Upper lobe of left lung (tissue), 6 donors: Measurements from ENCODE around the gene MCF2L. TPM values are rescaled to one million over a fixed set of nuclear protein-coding genes. Genes with fewer than 3 reads are reported as not detected.
"Not testable (repeated sequence)": the region's sequence is repeated elsewhere in the genome, so short reads cannot be mapped to it uniquely, and the experiment has no call there.

Experiments used
- ATAC-seq, 2 donors: fragments of 200-7000 bp; cut with Tn5 transposase; one replicate each; pipeline ENCODE4 v1.9.1; 2022; ENCODE audit warnings: mild to moderate bottlenecking in 2 of 2, moderate library complexity in 2 of 2; ENCODE audit not compliant: low FRiP score in 2 of 2
- DNase-seq, 2 donors: peaks; one replicate each; pipeline ENCODE4 v3.0.0-alpha.2; 2019 to 2020
- H3K27ac ChIP-seq, 4 donors: fragments of 200-600 bp; sonication (generic); one replicate each; pipeline ENCODE4 v1.5.1; 2016 to 2019
- H3K27me3 ChIP-seq, 4 donors: fragments of 200-600 bp; sonication (generic); one replicate each; pipeline ENCODE4 v1.5.1; 2017 to 2019
- H3K36me3 ChIP-seq, 4 donors: fragments of 200-600 bp; sonication (generic); one replicate each; pipeline ENCODE4 v1.5.1; 2016 to 2019
- H3K4me1 ChIP-seq, 4 donors: fragments of 200-600 bp; sonication (generic); one replicate each; pipeline ENCODE4 v1.5.1; 2018 to 2019
- H3K4me3 ChIP-seq, 4 donors: fragments of 200-600 bp; sonication (generic); one replicate each; pipeline ENCODE4 v1.5.1; 2017 to 2019; ENCODE audit warnings: mild to moderate bottlenecking in 2 of 4, moderate library complexity in 1 of 4
- H3K9me3 ChIP-seq, 4 donors: fragments of 200-600 bp; sonication (generic); one replicate each; pipeline ENCODE4 v1.5.1; 2018 to 2019
- EP300 ChIP-seq, 4 donors: sonication (generic); formaldehyde crosslinking; IDR thresholded peaks; one replicate each; pipeline ENCODE4 v1.5.1; 2017; ENCODE audit warnings: antibody characterized with exemption in 4 of 4, control low read depth in 2 of 4
- POLR2A ChIP-seq, 4 donors: fragments of 450-650 bp; IDR thresholded peaks; one replicate each; pipeline ENCODE4 v1.5.1; 2016 to 2017; ENCODE audit warnings: antibody characterized with exemption in 4 of 4, mild to moderate bottlenecking in 2 of 4
- POLR2AphosphoS5 ChIP-seq, 2 donors: sonication (generic); formaldehyde crosslinking; IDR thresholded peaks; one replicate each; pipeline ENCODE4 v1.5.1; 2017; ENCODE audit warnings: antibody characterized with exemption in 2 of 2
- WGBS, 2 donors: methylation state at CpG; one replicate each; pipeline ENCODE4 v1.1.5; 2017 to 2018; 5-methylcytosine and 5-hydroxymethylcytosine counted together
- total RNA-seq, 6 donors: library from RNA; depleted of rRNA in 4 of 6; stranded (reverse); fragments of >200 nt in 4 of 6; gene quantifications; one replicate each; pipeline versions ENCODE4 v1.1.0 to v1.2.1, GENCODE V29; 2016 to 2021
- TF ChIP-seq, protein P1 (sequence below), 6 experiments: fragments of 450-650 bp in 4 of 6; fragments of 200-600 bp in 2 of 6; sonication (generic) in 2 of 6; IDR thresholded peaks; one replicate each; pipeline ENCODE4 v1.5.1; 2016 to 2019; ENCODE audit warnings: antibody characterized with exemption in 6 of 6
- donor health status: DM: no; HTN: no; CAD: no; lungs with moderate emphysema.
- donor health status: DM: no; HTN: yes; CAD: no; lungs with severe emphysema.

Gene MCF2L
- total RNA-seq, 6 donors from 2014 or later = 14.3 to 99.5 (median 53.1) TPM

DNA sequence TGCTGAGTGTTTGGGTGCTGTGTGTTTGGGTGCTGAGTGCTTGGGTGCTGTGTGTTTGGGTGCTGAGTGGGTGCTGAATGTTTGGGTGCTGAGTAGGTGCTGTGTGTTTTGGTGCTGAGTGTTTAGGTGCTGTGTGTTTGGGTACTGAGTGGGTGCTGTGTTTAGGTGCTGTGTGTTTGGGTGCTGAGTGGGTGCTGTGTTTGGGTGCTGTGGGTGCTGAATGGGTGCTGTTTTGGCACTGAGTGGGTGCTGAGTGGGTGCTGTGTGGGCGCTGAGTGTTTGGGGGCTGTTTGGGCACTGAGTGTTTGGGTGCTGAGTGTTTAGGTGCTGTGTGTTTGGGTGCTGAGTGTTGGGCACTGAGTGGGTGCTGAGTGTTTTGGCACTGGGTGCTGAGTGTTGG, 88.1 kb downstream of the MCF2L start:
- no peak overlapping the region for H3K27ac ChIP-seq
- H3K9me3 ChIP-seq = no peaks in the 10 kb centered on the region
- DNase-seq (no peak), ATAC-seq (no peak)
- peaks cover 0 to 12% (median 3%) of the 10 kb centered on the region in 4 donors for H3K36me3 ChIP-seq
- H3K27me3 ChIP-seq = no peaks in the 10 kb centered on the region
- H3K4me3 ChIP-seq = no peak overlapping the region
- TF ChIP-seq POLR2AphosphoS5 (IDR thresholded peaks at IDR 0.05) (no peak), POLR2A (IDR thresholded peaks at IDR 0.05) (no peak), EP300 (IDR thresholded peaks at IDR 0.05) (no peak)
- TF ChIP-seq, protein P1, sequence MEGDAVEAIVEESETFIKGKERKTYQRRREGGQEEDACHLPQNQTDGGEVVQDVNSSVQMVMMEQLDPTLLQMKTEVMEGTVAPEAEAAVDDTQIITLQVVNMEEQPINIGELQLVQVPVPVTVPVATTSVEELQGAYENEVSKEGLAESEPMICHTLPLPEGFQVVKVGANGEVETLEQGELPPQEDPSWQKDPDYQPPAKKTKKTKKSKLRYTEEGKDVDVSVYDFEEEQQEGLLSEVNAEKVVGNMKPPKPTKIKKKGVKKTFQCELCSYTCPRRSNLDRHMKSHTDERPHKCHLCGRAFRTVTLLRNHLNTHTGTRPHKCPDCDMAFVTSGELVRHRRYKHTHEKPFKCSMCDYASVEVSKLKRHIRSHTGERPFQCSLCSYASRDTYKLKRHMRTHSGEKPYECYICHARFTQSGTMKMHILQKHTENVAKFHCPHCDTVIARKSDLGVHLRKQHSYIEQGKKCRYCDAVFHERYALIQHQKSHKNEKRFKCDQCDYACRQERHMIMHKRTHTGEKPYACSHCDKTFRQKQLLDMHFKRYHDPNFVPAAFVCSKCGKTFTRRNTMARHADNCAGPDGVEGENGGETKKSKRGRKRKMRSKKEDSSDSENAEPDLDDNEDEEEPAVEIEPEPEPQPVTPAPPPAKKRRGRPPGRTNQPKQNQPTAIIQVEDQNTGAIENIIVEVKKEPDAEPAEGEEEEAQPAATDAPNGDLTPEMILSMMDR (IDR thresholded peaks at IDR 0.05) = no peak
- no peaks in the 10 kb centered on the region for H3K4me1 ChIP-seq
- 100% methylated on average over 1 of the region's 1 CpG for WGBS, 2 donors

DNA sequence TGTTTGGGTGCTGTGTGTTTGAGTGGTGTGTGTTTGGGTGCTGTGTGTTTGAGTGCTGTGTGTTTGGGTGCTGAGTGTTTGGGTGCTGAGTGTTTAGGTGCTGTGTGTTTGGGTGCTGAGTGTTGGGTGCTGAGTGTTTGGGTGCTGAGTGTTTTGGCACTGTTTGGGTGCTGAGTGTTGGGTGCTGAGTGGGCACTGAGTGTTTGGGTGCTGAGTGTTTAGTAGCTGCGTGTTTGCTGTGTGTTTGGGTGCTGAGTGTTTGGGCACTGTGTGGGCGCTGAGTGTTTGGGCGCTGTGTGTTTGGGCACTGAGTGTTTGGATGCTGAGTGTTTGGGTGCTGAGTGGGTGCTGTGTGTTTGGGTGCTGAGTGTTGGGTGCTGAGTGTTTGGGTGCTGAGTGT, 88.5 kb downstream of the MCF2L start:
- not testable (repeated sequence) for DNase-seq, H3K27me3 ChIP-seq, H3K4me3 ChIP-seq, ATAC-seq, H3K9me3 ChIP-seq, H3K27ac ChIP-seq, H3K4me1 ChIP-seq
- WGBS, 2 donors = 98 to 100% methylated on average over 2 to 3 of the region's 3 CpGs
- H3K36me3 ChIP-seq = peaks cover 0 to 12% (median 3%) of the 10 kb centered on the region in 4 donors

DNA sequence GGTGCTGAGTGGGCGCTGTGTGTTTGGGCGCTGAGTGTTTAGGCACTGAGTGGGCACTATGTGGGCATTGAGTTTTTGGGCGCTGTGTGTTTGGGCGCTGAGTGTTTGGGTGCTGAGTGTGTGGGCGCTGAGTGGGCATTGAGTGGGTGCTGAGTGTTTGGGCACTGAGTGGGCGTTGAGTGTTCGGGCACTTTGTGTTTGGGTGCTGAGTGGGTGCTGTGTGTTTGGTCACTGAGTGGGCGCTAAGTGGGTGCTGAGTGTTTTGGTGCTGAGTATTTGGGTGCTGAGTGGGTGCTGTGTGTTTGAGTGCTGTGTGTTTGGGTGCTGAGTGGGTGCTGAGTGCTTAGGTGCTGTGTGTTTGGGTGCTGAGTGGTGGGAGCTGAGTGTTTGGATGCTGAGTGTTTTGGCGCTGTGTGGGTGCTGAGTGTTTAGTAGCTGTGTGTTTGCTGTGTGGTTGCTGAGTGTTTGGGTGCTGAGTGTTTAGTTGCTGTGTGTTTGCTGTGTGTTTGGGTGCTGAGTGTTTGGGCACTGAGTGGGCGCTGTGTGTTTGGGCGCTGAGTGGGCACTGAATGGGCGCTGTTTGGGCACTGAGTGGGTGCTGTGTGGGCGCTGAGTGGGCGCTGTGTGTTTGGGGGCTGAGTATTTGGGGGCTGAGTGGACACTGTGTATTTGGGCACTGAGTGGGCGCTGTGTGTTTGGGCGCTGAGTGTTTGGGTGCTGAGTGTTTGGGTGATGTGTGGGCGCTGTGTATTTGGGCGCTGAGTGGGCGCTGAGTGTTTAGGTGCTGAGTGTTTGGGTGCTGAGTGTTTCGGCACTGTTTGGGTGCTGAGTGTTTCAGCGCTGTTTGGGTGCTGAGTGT, 89.3 kb downstream of the MCF2L start:
- Histone ChIP-seq H3K4me3 (no peak overlapping the region), H3K9me3 (no peaks in the 10 kb centered on the region), H3K27ac (no peak overlapping the region), H3K27me3 (no peaks in the 10 kb centered on the region), H3K4me1 (no peaks in the 10 kb centered on the region), H3K36me3 (peaks cover 0 to 13% (median 6%) of the 10 kb centered on the region in 4 donors)
- 91 to 94% methylated on average over 21 of the region's 21 CpGs for WGBS, 2 donors
- ATAC-seq = no peak
- no peak for TF ChIP-seq POLR2A (IDR thresholded peaks at IDR 0.05)
- TF ChIP-seq POLR2AphosphoS5 (IDR thresholded peaks at IDR 0.05) = no peak
- peak in 1 of 2 donors; percentile 15 for DNase-seq

DNA sequence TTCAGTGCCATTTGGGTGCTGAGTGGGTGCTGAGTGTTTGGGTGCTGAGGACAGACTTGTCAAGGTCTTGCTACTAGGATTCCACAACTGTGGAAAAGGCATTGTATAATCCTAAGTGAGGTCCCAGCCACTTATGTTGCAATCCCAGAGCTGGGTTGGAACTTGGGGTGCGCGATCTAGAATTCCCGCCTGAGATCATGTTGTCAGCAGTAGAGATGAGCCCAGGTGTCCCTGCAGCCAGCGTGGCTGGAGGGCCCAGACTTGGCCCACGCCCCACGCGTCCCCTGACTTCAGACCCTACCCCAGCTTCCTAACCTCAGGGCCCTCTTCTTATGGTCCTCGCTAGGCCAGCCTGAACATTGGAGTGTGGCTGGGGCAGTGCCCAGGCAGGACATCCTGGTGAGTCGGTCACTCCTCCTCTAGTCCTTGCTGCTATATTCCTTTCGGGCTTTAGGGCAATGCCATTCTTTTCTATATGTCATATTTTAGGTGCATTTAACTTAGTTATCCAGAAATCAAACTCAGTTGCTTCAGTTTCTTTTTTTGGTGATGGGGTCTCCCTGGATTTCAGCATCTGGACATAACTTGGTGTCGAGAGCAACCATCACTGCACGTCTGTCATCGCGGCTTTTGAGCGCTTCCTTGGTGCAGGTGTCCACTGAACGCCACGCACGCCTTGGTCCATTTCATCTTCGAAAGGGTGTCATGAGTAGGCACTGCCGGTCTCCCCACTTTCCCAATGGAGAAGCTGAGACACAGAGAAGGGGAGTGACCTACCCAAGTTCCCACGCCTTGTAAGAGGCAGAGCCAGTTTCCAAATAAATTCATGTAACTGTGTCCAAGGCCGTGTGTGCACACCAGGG, 90.2 kb downstream of the MCF2L start:
- H3K4me1 ChIP-seq = no peaks in the 10 kb centered on the region
- no peak overlapping the region for H3K27ac ChIP-seq
- H3K36me3 ChIP-seq = peaks cover 0 to 17% (median 6%) of the 10 kb centered on the region in 4 donors
- no peaks in the 10 kb centered on the region for H3K27me3 ChIP-seq
- DNase-seq (peak in 1 of 2 donors; percentile 37), ATAC-seq (no peak)
- no peak overlapping the region for H3K4me3 ChIP-seq
- TF ChIP-seq EP300 (IDR thresholded peaks at IDR 0.05) (no peak), POLR2A (IDR thresholded peaks at IDR 0.05) (no peak), POLR2AphosphoS5 (IDR thresholded peaks at IDR 0.05) (no peak)
- TF ChIP-seq, protein P1 (IDR thresholded peaks at IDR 0.05) = no peak
- WGBS, 2 donors = 96% methylated on average over 22 of the region's 22 CpGs
- no peaks in the 10 kb centered on the region for H3K9me3 ChIP-seq

DNA sequence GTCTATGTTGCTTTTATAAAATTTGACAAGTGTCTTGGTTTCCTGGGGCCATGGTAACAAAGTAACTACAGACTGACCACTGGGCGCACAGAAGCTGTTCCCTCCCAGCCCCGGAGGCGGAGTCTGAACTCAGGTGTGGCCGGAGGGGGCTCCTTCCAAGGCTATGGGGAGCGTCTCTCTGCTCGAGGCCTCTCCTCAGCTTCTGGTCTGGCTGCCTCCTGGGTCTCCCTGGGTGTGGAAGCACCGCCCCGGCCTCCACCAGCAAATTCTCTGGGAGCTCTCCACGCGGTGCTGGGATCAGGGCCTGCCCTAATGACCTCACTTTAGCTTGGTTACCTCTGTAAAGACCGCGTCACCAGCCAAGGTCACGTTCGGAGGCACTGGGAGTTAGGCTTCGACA, 90.9 kb downstream of the MCF2L start:
- no peaks in the 10 kb centered on the region for H3K9me3 ChIP-seq
- H3K27me3 ChIP-seq = no peaks in the 10 kb centered on the region
- WGBS, 2 donors = 87 to 93% methylated on average over 12 to 15 of the region's 15 CpGs
- ATAC-seq = no peak
- no peaks in the 10 kb centered on the region for H3K4me1 ChIP-seq
- H3K36me3 ChIP-seq = peaks cover 0 to 24% (median 8%) of the 10 kb centered on the region in 4 donors
- no peak overlapping the region for H3K27ac ChIP-seq
- TF ChIP-seq POLR2A (IDR thresholded peaks at IDR 0.05) = no peak
- no peak for TF ChIP-seq POLR2AphosphoS5 (IDR thresholded peaks at IDR 0.05)
- TF ChIP-seq, protein P1 (IDR thresholded peaks at IDR 0.05) = no peak
- TF ChIP-seq EP300 (IDR thresholded peaks at IDR 0.05) = no peak
- H3K4me3 ChIP-seq = no peak overlapping the region
- no peak for DNase-seq
